Measurements from ENCODE around the gene MKS1.

The MKS1 gene

DNA sequence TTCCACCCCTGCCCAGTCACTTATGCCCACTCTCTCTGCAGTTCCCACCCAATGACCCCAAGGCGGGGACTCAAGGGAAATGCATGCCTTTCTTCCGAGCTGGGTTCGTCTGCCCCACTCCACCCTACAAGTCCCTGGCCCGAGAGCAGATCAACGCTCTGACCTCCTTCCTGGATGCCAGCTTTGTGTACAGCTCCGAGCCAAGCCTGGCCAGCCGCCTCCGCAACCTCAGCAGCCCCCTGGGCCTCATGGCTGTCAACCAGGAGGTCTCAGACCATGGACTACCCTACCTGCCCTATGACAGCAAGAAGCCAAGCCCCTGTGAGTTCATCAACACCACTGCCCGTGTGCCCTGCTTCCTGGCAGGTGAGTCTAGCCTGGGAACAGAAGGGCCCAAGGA lies 33.1 kb upstream of the MKS1 start:
- Histone ChIP-seq H3K9me3 (ENCODE audit: insufficient read depth, low read depth, low read length) (no peaks in the 10 kb centered on the region), H3K27me3 (ENCODE audit: insufficient read depth, low read length) (peaks cover 72% of the 10 kb centered on the region), H3K36me3 (ENCODE audit: insufficient read depth, low read length) (no peaks in the 10 kb centered on the region), H3K9ac (ENCODE audit: low read depth, low read length) (no peak overlapping the region), H3K27ac (ENCODE audit: low read depth, low read length) (no peak overlapping the region), H3K4me3 (ENCODE audit: low read length) (no peak overlapping the region), H3K4me1 (ENCODE audit: insufficient read depth, low read length) (no peaks in the 10 kb centered on the region; the same call in 1 of the 2 replicates)
- WGBS, result 75% methylated on average over 9 of the region's 9 CpGs

GRCh38 chr17:58250344-58251011 lies 31.4 kb upstream of the MKS1 start:
- 94% methylated on average over 12 of the region's 12 CpGs for WGBS
- peaks cover 87% of the 10 kb centered on the region for H3K27me3 ChIP-seq (ENCODE audit: insufficient read depth, low read length)
- no peak overlapping the region for H3K9ac ChIP-seq (ENCODE audit: low read depth, low read length)
- H3K4me1 ChIP-seq (ENCODE audit: insufficient read depth, low read length), result no peaks in the 10 kb centered on the region; the same call in 1 of the 2 replicates
- no peak overlapping the region for H3K27ac ChIP-seq (ENCODE audit: low read depth, low read length)
- H3K4me3 ChIP-seq (ENCODE audit: low read length), result no peak overlapping the region
- H3K9me3 ChIP-seq (ENCODE audit: insufficient read depth, low read depth, low read length), result no peaks in the 10 kb centered on the region
- no peaks in the 10 kb centered on the region for H3K36me3 ChIP-seq (ENCODE audit: insufficient read depth, low read length)

DNA sequence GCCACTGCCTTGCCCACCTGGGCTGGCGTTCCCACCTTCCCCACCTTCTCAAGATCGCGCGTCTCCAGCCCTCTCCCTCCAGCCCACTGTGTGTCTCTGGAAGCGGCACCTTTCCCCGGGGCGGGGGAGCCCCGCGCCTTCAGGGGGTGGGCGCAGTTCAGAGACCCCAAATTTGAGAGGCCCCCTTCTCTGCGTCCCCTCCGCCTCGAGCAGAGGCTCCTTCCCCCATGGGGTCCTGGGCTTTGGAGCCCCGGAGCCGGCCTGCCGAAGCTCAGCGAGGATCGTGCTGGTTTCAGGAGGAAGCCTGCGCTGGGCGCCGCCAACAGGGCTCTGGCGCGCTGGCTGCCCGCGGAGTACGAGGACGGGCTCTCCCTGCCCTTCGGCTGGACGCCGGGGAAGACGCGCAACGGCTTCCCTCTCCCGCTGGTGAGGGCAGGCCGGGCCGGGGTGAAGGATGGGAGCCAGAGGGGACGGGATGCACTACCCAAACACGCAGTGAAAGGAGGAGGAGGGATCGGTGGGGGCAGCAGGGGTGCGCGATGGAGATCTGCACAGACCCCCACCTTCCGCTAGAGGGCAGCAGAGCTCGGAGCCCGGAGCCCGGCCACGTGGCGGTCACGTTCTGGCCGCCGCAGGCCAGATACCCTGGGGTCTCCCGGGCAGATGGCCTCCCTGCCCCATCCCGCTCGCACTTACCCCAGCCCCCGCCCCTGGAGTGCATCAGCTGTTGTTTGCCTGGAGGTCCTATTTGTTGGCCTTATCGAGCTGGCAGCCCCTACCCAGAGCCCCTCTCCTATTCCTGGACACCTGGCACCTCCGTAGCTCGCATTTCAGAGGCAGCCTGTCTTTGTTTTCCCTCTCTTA lies 30.4 kb upstream of the MKS1 start:
- H3K36me3 ChIP-seq (ENCODE audit: insufficient read depth, low read length), result no peaks in the 10 kb centered on the region
- H3K9me3 ChIP-seq (ENCODE audit: insufficient read depth, low read depth, low read length), result no peaks in the 10 kb centered on the region
- H3K27ac ChIP-seq (ENCODE audit: low read depth, low read length), result no peak overlapping the region
- H3K4me1 ChIP-seq (ENCODE audit: insufficient read depth, low read length), result no peaks in the 10 kb centered on the region; the same call in 1 of the 2 replicates
- peak overlapping the region; percentile 69 for H3K9ac ChIP-seq (ENCODE audit: low read depth, low read length)
- peak overlapping the region; percentile 53 for H3K4me3 ChIP-seq (ENCODE audit: low read length)
- 12% methylated on average over 57 of the region's 57 CpGs for WGBS
- H3K27me3 ChIP-seq (ENCODE audit: insufficient read depth, low read length), result peaks cover 97% of the 10 kb centered on the region

DNA sequence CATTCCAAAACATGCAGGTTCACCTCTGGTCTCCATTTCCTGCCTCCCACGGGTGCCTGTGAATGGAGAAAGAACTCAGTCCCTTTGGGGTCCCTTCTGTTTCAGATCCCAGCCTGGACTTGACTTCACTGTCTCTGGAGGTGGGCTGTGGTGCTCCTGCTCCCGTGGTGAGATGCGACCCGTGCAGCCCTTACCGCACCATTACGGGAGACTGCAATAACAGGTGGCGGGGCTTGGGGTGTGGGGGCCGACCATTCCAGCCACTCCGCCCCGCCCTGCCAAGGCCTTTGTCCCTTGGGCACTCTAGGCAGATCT lies 29.9 kb upstream of the MKS1 start:
- Histone ChIP-seq H3K27me3 (ENCODE audit: insufficient read depth, low read length) (peaks cover 92% of the 10 kb centered on the region), H3K36me3 (ENCODE audit: insufficient read depth, low read length) (no peaks in the 10 kb centered on the region), H3K9ac (ENCODE audit: low read depth, low read length) (peak overlapping the region; percentile 69), H3K9me3 (ENCODE audit: insufficient read depth, low read depth, low read length) (no peaks in the 10 kb centered on the region), H3K27ac (ENCODE audit: low read depth, low read length) (no peak overlapping the region), H3K4me1 (ENCODE audit: insufficient read depth, low read length) (no peaks in the 10 kb centered on the region; the same call in 1 of the 2 replicates), H3K4me3 (ENCODE audit: low read length) (peak overlapping the region; percentile 53)
- WGBS, result 26% methylated on average over 10 of the region's 10 CpGs

DNA sequence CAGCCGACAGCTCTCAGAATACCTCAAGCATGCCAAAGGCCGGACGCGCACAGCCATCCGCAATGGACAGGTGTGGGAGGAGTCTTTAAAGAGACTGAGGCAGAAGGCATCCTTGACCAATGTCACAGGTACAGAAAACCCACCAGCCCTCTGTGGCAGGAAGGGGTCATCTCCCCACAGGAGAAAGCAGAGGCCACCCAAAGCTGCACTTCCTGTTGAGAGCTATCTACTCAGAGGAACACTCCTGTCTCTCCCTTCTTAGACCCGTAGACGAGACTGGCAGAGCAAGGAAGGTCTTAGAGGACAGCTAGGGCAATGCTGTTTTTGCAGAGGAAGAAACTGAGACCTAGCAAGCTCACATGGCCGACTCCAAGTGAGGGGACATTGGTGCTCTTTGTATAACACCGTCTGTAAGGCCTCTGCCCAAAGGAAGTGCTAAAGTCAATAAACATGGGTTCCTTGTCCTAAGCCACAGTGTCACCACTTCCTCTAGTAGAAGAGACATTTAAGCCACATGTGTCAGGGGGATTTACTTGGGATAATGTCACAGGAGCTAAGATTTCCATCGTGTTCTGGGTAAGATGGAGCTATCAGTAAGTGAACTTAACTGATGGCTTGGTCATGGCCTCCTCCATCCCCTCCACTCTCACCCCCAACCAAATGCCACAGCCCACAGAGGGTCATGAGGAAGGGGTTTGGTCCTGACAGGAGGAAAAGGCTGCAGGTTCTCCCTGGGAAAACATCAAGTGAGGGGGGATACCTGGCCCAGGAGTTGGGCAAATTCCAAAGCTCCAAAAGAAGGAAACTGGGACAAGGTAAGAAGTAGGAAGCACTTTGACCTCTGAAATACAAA lies 28.7 kb upstream of the MKS1 start:
- Histone ChIP-seq H3K9ac (ENCODE audit: low read depth, low read length) (no peak overlapping the region), H3K36me3 (ENCODE audit: insufficient read depth, low read length) (no peaks in the 10 kb centered on the region), H3K9me3 (ENCODE audit: insufficient read depth, low read depth, low read length) (no peaks in the 10 kb centered on the region), H3K27me3 (ENCODE audit: insufficient read depth, low read length) (peaks cover 82% of the 10 kb centered on the region), H3K4me3 (ENCODE audit: low read length) (no peak overlapping the region), H3K4me1 (ENCODE audit: insufficient read depth, low read length) (no peaks in the 10 kb centered on the region; the same call in 1 of the 2 replicates), H3K27ac (ENCODE audit: low read depth, low read length) (no peak overlapping the region)
- 93% methylated on average over 9 of the region's 10 CpGs for WGBS

- no peak overlapping the region for H3K27ac ChIP-seq (ENCODE audit: low read depth, low read length)
- H3K27me3 ChIP-seq (ENCODE audit: insufficient read depth, low read length), result peaks cover 82% of the 10 kb centered on the region
- no peak overlapping the region for H3K9ac ChIP-seq (ENCODE audit: low read depth, low read length)
- 89% methylated on average over 1 of the region's 1 CpG for WGBS
- H3K9me3 ChIP-seq (ENCODE audit: insufficient read depth, low read depth, low read length), result no peaks in the 10 kb centered on the region
- no peaks in the 10 kb centered on the region for H3K36me3 ChIP-seq (ENCODE audit: insufficient read depth, low read length)
- no peaks in the 10 kb centered on the region; the same call in 1 of the 2 replicates for H3K4me1 ChIP-seq (ENCODE audit: insufficient read depth, low read length)
- H3K4me3 ChIP-seq (ENCODE audit: low read length), result no peak overlapping the region
Observed at GRCh38 chr17:58246781-58247180, 27.7 kb upstream of the MKS1 start.

DNA sequence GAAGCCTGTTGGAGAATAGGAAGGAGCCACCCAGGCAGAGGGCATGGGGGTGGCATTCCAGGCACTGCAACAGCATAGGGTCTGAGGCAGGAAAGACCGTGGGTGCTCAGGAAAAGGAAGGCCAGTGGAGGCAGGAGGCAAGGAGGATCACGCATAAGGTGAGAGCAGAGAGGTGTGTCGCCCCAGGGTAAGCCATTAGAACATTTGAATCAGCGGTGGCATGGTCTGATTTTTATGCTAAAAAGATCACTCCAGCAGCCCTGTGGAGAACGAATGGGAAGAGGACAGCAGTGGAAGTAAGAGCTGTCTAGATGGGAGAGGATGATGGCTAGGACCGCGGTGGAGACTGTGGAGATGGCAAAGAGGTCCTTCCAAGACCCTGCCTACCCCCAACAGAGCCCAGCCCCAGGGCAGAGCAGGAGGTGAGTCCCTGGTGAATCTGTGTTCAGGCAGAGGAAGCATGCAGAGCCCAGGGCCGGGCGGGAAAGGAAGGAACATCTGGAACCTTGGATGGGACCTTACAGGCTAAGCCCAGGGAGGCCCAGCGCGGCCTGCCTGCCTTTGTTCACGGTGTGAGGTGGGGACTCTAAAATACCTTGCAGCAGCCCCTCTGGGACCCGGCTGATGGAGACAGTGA lies 27.2 kb upstream of the MKS1 start:
- H3K4me3 ChIP-seq (ENCODE audit: low read length), result no peak overlapping the region
- H3K4me1 ChIP-seq (ENCODE audit: insufficient read depth, low read length), result no peaks in the 10 kb centered on the region; the same call in 1 of the 2 replicates
- no peak overlapping the region for H3K27ac ChIP-seq (ENCODE audit: low read depth, low read length)
- WGBS, result 81% methylated on average over 13 of the region's 13 CpGs
- H3K9me3 ChIP-seq (ENCODE audit: insufficient read depth, low read depth, low read length), result no peaks in the 10 kb centered on the region
- H3K9ac ChIP-seq (ENCODE audit: low read depth, low read length), result no peak overlapping the region
- H3K36me3 ChIP-seq (ENCODE audit: insufficient read depth, low read length), result no peaks in the 10 kb centered on the region
- peaks cover 76% of the 10 kb centered on the region for H3K27me3 ChIP-seq (ENCODE audit: insufficient read depth, low read length)

DNA sequence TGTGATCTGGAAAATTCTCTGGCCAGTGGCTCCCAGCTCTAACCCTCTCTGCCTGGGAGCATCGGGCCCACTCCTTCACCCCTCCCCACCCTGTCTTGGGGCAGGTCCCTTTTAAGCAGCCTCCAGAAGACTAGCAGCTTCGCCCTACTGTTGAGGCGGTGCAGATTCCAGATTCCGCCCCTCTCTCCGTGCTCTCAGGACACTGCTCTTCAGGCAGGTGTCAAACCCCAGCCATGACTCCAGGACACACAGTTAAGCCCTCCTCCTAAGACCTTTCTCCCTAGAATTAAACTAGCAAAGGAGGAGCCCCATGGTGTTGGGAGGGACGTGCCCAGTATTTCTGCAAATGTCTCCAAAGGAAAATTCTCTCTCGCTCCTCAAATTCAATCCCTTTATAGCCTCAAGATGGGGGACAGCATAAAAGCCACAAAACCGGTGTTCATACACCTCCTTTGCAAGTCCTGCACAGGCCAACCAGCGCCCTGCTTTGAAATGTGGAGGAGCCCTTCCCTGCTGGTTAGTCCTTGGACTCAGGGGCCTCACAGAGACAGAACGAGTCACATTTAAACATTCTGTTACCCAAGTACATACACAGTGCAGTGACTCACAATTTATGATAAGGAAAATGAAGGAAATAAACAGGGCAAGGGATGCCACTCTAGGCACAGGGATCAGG lies 26.5 kb upstream of the MKS1 start:
- no peak overlapping the region for H3K27ac ChIP-seq (ENCODE audit: low read depth, low read length)
- no peak overlapping the region for H3K4me3 ChIP-seq (ENCODE audit: low read length)
- no peak overlapping the region for H3K9ac ChIP-seq (ENCODE audit: low read depth, low read length)
- WGBS, result 80% methylated on average over 10 of the region's 10 CpGs
- no peaks in the 10 kb centered on the region for H3K36me3 ChIP-seq (ENCODE audit: insufficient read depth, low read length)
- no peaks in the 10 kb centered on the region; the same call in 1 of the 2 replicates for H3K4me1 ChIP-seq (ENCODE audit: insufficient read depth, low read length)
- peaks cover 69% of the 10 kb centered on the region for H3K27me3 ChIP-seq (ENCODE audit: insufficient read depth, low read length)
- H3K9me3 ChIP-seq (ENCODE audit: insufficient read depth, low read depth, low read length), result no peaks in the 10 kb centered on the region

DNA sequence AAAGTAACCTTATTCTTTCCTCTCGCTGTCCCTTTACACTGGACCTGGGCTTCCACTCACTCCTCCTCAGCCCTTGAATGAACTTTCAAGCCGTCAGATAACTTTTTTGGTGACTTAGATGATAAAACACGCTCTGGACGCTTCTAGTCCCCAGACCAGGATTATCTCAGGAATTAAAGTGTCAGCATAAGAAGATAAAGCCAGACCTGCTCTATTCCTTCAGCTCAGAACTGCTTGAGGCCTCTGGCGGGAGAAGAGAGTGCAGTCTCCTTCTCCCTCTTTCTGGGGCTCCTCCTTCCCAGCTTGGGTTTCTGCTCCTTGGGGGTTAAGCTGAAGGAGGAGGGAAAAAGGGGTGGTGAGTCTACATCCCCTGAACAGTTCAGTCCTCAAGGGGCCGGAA lies 25.9 kb upstream of the MKS1 start:
- no peak overlapping the region for H3K9ac ChIP-seq (ENCODE audit: low read depth, low read length)
- H3K27me3 ChIP-seq (ENCODE audit: insufficient read depth, low read length), result peaks cover 66% of the 10 kb centered on the region
- H3K9me3 ChIP-seq (ENCODE audit: insufficient read depth, low read depth, low read length), result no peaks in the 10 kb centered on the region
- H3K4me1 ChIP-seq (ENCODE audit: insufficient read depth, low read length), result no peaks in the 10 kb centered on the region; the same call in 1 of the 2 replicates
- H3K4me3 ChIP-seq (ENCODE audit: low read length), result no peak overlapping the region
- 93% methylated on average over 6 of the region's 6 CpGs for WGBS
- no peaks in the 10 kb centered on the region for H3K36me3 ChIP-seq (ENCODE audit: insufficient read depth, low read length)
- no peak overlapping the region for H3K27ac ChIP-seq (ENCODE audit: low read depth, low read length)

DNA sequence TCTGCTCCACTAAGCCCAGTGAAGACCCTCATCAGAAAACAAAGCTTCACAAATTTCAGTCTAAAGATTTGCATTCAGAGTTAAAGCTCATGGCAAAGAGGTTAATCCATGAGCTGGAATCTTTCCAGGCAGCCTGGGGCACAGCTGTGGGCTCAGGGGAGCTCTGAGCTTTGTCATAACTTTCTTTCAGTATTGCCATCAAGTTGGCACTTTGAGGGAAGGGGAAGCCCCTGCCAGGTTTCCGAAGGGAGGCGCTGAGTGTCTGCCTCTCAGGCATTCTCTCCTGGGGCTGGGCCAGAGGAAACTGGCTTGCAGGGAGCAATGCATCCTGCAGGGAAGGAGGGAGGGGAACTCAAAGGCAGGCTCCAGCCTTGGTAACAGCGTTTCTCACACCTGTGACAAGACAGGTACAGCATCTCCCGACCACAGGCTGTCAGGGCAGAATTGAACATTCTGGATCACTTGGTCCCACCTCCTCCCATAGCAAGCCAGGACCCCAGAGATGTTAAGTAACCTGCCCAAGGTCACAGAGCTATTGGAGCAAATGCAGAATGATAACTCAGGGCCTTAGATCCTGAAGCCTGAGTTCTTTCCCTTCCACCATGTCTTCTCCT lies 23.2 kb upstream of the MKS1 start:
- WGBS, result 36% methylated on average over 4 of the region's 4 CpGs
- Histone ChIP-seq H3K27ac (ENCODE audit: low read depth, low read length) (no peak overlapping the region), H3K9me3 (ENCODE audit: insufficient read depth, low read depth, low read length) (no peaks in the 10 kb centered on the region), H3K27me3 (ENCODE audit: insufficient read depth, low read length) (peaks cover 56% of the 10 kb centered on the region), H3K9ac (ENCODE audit: low read depth, low read length) (no peak overlapping the region), H3K4me1 (ENCODE audit: insufficient read depth, low read length) (no peaks in the 10 kb centered on the region), H3K4me3 (ENCODE audit: low read length) (no peak overlapping the region), H3K36me3 (ENCODE audit: insufficient read depth, low read length) (no peaks in the 10 kb centered on the region)

Data from HUES64 (cell line).